Keratinocyte (primary cell): ENCODE data around the gene GRM1. TPM values are rescaled to one million over a fixed set of nuclear protein-coding genes. Genes with fewer than 3 reads are reported as not detected.

Source experiments
- DNase-seq: peaks from one replicate; pipeline ENCODE4 v3.0.0-alpha.2; 2011; ENCODE audit warnings: low read depth, missing footprints, low spot score
- FAIRE-seq: peaks from 2 replicates; lab custom pipeline; 2011; peaks lifted over from hg19 to GRCh38; lab: Jason Lieb, UNC
- H2AFZ ChIP-seq: 2 replicates; pipeline ENCODE4 v1.6.0; 2012; ENCODE audit warnings: low read length, control low read depth, inconsistent platforms; ENCODE audit not compliant: control insufficient read depth
- H3K27ac ChIP-seq: 2 replicates; pipeline ENCODE4 v1.5.1; 2011; ENCODE audit warnings: low read length; ENCODE audit not compliant: control insufficient read depth, insufficient read depth
- H3K27me3 ChIP-seq: 3 replicates; pipeline ENCODE4 v1.6.0; 2011; ENCODE audit warnings: low read length; ENCODE audit not compliant: control insufficient read depth, insufficient read depth; ENCODE audit errors: extremely low read depth
- H3K36me3 ChIP-seq, 2 experiments: 2 replicates in 1 of 2; 3 replicates in 1 of 2; pipeline ENCODE4 v1.5.1; 2011; ENCODE audit warnings: low read length in 2 of 2, mild to moderate bottlenecking in 1 of 2; ENCODE audit not compliant: control insufficient read depth in 2 of 2, insufficient read depth in 2 of 2; ENCODE audit errors: extremely low read depth in 1 of 2
- H3K4me1 ChIP-seq: 3 replicates; pipeline ENCODE4 v1.5.1; 2011; ENCODE audit warnings: low read length; ENCODE audit not compliant: control insufficient read depth, insufficient read depth; ENCODE audit errors: extremely low read depth
- H3K4me2 ChIP-seq: 3 replicates; pipeline ENCODE4 v1.6.0; 2011; ENCODE audit warnings: low read depth, low read length; ENCODE audit not compliant: control insufficient read depth, insufficient read depth; ENCODE audit errors: extremely low read depth
- H3K4me3 ChIP-seq, 3 experiments: fragments of 200-600 bp in 1 of 3; sonication (generic) in 1 of 3; 2 replicates in 2 of 3; 3 replicates in 1 of 3; pipeline ENCODE4 v1.5.1; 2011 to 2016; ENCODE audit warnings: low read length in 3 of 3, mild to moderate bottlenecking in 3 of 3, control low read depth in 2 of 3, inconsistent platforms in 1 of 3, low read depth in 1 of 3, mixed read lengths in 1 of 3, mixed run types in 1 of 3, moderate library complexity in 1 of 3; ENCODE audit not compliant: control insufficient read depth in 2 of 3, insufficient read depth in 2 of 3; ENCODE audit errors: extremely low read depth in 1 of 3
- H3K79me2 ChIP-seq: 2 replicates; pipeline ENCODE4 v1.6.0; 2012; ENCODE audit warnings: low read length; ENCODE audit not compliant: control insufficient read depth, insufficient read depth
- H3K9ac ChIP-seq: 3 replicates; pipeline ENCODE4 v1.6.0; 2011; ENCODE audit warnings: low read length; ENCODE audit not compliant: control insufficient read depth, insufficient read depth; ENCODE audit errors: extremely low read depth
- H3K9me1 ChIP-seq: 3 replicates; pipeline ENCODE4 v1.6.0; 2011; ENCODE audit warnings: low read length; ENCODE audit not compliant: control insufficient read depth, insufficient read depth; ENCODE audit errors: extremely low read depth
- H3K9me3 ChIP-seq: 2 replicates; pipeline ENCODE4 v1.5.1; 2012; ENCODE audit warnings: low read depth, low read length; ENCODE audit not compliant: control insufficient read depth
- H4K20me1 ChIP-seq: 3 replicates; pipeline ENCODE4 v1.6.0; 2011; ENCODE audit warnings: low read length; ENCODE audit not compliant: control insufficient read depth, insufficient read depth; ENCODE audit errors: extremely low read depth
- EZH2 ChIP-seq: IDR thresholded peaks from one replicate; pipeline ENCODE4 v1.6.1; 2012; ENCODE audit warnings: inconsistent platforms, mild to moderate bottlenecking, low read length, moderate library complexity
- dilution Hi-C: fragments of 300-500 bp; cut with MboI; formaldehyde crosslinking; loops from one replicate; pipeline ENCODE4 v1.7.0; 2020; ENCODE audit warnings: low sequenced_read_pairs; ENCODE audit not compliant: extremely low pct_ligation_motif_present
- polyA plus RNA-seq, 5 experiments: library from polyadenylated mRNA; depleted of rRNA in 3 of 5; stranded (reverse) in 3 of 5; stranded (forward) in 1 of 5; unstranded in 1 of 5; fragments of >200 nt; gene quantifications; 1 replicate in 1 of 5; 2 replicates in 3 of 5; 3 replicates in 1 of 5; pipeline versions ENCODE4 v1.2.1 to v1.2.3, GENCODE V29; 2011 to 2012; ENCODE audit warnings: missing spikeins in 2 of 5, low read depth in 1 of 5, low replicate concordance in 1 of 5
- TF ChIP-seq, protein P1 (sequence below), 3 experiments: IDR thresholded peaks in 1 of 3; conservative IDR thresholded peaks in 1 of 3; optimal IDR thresholded peaks in 1 of 3; 2 replicates in 2 of 3; 3 replicates in 1 of 3; pipeline versions ENCODE3 to v1.5.1; 2011; ENCODE audit warnings: low read length in 3 of 3, mild to moderate bottlenecking in 3 of 3, moderate library complexity in 2 of 3, control low read depth in 1 of 3, inconsistent platforms in 1 of 3; ENCODE audit not compliant: insufficient read depth in 2 of 3; ENCODE audit errors: extremely low read depth in 1 of 3

The GRM1 gene
- polyA plus RNA-seq, 1 donor (not counting 4 experiments of a cell fraction or from before 2014, with no cell fraction given) = not detected

DNA sequence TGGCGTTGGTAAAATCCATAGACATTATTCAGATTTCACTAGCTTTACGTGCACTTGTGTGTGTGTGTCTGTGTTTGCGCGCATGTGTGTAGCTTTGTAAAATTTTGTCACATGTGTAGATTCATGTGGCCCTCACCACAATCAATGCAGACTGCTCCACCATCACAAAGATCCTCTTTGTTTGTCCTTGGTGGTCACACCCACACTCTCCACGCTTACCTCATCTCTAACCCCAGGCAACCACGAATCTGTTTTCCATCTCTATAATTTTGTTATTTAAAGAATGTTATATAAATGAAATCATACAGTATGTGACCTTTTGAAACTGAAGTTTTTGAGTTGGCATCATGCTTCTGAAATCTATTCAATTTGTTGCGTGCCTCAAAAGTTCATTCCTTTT lies 58.5 kb downstream of the GRM1 start:
- Histone ChIP-seq H3K4me2 (no peak overlapping the region), H3K79me2 (no peaks in the 10 kb centered on the region), H3K9me1 (no peaks in the 10 kb centered on the region), H3K4me1 (no peaks in the 10 kb centered on the region), H3K9me3 (no peaks in the 10 kb centered on the region), H3K4me3 (no peak overlapping the region), H3K27me3 (no peaks in the 10 kb centered on the region), H2AFZ (no peak overlapping the region), H3K27ac (no peak overlapping the region), H3K36me3 (no peaks in the 10 kb centered on the region), H3K9ac (no peak overlapping the region), H4K20me1 (no peaks in the 10 kb centered on the region)
- no peak for TF ChIP-seq EZH2
- TF ChIP-seq, protein P1, sequence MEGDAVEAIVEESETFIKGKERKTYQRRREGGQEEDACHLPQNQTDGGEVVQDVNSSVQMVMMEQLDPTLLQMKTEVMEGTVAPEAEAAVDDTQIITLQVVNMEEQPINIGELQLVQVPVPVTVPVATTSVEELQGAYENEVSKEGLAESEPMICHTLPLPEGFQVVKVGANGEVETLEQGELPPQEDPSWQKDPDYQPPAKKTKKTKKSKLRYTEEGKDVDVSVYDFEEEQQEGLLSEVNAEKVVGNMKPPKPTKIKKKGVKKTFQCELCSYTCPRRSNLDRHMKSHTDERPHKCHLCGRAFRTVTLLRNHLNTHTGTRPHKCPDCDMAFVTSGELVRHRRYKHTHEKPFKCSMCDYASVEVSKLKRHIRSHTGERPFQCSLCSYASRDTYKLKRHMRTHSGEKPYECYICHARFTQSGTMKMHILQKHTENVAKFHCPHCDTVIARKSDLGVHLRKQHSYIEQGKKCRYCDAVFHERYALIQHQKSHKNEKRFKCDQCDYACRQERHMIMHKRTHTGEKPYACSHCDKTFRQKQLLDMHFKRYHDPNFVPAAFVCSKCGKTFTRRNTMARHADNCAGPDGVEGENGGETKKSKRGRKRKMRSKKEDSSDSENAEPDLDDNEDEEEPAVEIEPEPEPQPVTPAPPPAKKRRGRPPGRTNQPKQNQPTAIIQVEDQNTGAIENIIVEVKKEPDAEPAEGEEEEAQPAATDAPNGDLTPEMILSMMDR (optimal IDR thresholded peaks at IDR 0.05 in 1 of 3, IDR thresholded peaks at IDR 0.05 in 1 of 3, conservative IDR thresholded peaks at IDR 0.05 in 1 of 3; ENCODE audit: extremely low read depth in 1 of 3, insufficient read depth in 2 of 3, low read length in 3 of 3) = no peak
- dilution Hi-C loops = no loop called here
- FAIRE-seq = no peak
- no peak for DNase-seq

DNA sequence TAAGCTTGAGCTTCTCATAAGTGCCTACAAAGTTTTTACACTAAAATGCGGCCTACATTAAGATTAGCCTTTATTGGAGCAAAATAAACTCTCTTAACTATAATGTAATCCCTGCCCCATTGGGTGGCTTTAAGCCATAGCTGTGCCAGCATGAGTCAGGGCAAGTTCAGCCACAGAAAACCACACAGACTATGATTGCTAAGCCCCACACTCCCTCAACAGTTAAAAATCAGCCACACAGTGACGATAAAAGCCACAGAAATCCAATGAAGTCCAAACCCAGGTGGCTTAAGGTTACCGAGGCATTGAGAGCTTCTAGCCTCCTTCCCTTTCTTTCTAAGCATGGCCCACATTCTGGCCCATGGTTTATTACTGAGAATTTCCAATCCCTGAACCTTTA lies 61.6 kb downstream of the GRM1 start:
- Histone ChIP-seq H2AFZ (no peak overlapping the region), H4K20me1 (no peaks in the 10 kb centered on the region), H3K4me1 (no peaks in the 10 kb centered on the region), H3K9me1 (no peaks in the 10 kb centered on the region), H3K4me3 (no peak overlapping the region), H3K4me2 (no peak overlapping the region), H3K27ac (no peak overlapping the region), H3K27me3 (no peaks in the 10 kb centered on the region), H3K9ac (no peak overlapping the region), H3K9me3 (no peaks in the 10 kb centered on the region), H3K79me2 (no peaks in the 10 kb centered on the region), H3K36me3 (no peaks in the 10 kb centered on the region)
- dilution Hi-C loops = no loop called here
- no peak for DNase-seq
- no peak for TF ChIP-seq EZH2
- TF ChIP-seq, protein P1 (optimal IDR thresholded peaks at IDR 0.05 in 1 of 3, IDR thresholded peaks at IDR 0.05 in 1 of 3, conservative IDR thresholded peaks at IDR 0.05 in 1 of 3; ENCODE audit: extremely low read depth in 1 of 3, insufficient read depth in 2 of 3, low read length in 3 of 3) = no peak
- FAIRE-seq = no peak
